GM18511 (cell line): ENCODE measurements around the gene ATXN7L1.
"Not testable (repeated sequence)": the region's sequence is repeated elsewhere in the genome, so short reads cannot be mapped to it uniquely, and the experiment has no call there.

Experiments used
- ATAC-seq: cut with Tn5 transposase; IDR thresholded peaks from one replicate; pipeline ENCODE4 v1.9.1; 2021; ENCODE audit warnings: mild to moderate bottlenecking, moderate library complexity; ENCODE audit not compliant: unreplicated experiment

ATXN7L1 gene

GRCh38 chr7:105622106-105622731 lies 254.2 kb downstream of the ATXN7L1 start:
- ATAC-seq, result no peak

DNA sequence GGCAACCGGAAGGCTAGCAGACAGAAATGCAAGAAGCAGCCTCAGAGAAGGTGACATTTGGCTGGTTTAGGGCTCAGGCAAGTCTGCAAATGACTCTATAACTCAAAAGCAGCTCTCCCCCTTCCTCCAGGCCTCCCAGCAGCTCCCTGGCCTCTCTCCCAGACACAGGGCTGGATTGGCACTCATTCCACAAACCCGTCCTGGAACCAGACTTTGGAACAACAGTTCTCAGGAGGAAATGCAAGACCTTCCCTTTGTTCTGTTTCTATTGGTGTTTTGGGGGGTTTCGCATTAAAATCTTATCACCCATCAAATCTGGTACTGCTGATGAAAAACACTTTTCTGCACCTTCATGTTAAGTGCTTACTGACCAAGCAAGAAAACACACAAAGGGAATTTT lies 254.8 kb downstream of the ATXN7L1 start:
- no peak for ATAC-seq

DNA sequence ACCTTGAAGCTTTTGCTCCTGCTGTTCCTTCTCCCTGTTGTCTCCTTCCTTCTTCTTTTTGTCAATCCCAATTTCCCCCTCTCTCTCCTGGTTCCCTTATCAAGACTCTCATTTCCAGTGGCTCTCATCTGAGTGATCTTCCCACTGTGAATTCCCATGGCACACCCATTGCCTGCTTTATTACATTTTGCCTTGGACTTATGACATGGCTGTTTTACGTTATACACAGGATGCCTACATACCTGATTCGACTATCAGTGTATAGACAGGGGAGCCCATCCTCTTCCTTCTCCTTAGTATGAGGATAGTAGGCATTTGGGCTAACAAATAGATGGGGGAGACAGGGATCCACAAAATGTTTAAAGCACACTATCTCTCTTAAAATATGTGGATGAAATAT lies 255.2 kb downstream of the ATXN7L1 start:
- no peak for ATAC-seq

GRCh38 chr7:105619590-105619989 lies 256.8 kb downstream of the ATXN7L1 start:
- ATAC-seq, result no peak

DNA sequence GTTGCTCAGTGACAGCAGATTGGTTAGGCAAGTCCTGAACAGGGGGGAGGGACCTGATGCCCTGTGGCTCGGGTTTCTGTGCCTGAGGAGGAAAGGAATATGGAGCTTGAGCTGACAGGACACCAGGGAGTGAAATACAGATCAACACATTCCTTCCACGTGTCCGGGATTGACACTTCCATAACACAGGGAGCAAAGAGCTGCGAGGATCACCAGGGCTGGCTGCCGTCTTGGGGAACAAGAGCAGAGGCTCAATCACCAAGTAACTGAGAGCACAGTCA lies 258.4 kb downstream of the ATXN7L1 start:
- no peak for ATAC-seq

- no peak for ATAC-seq
Observed at GRCh38 chr7:105617280-105618015, 259.0 kb downstream of the ATXN7L1 start.

DNA sequence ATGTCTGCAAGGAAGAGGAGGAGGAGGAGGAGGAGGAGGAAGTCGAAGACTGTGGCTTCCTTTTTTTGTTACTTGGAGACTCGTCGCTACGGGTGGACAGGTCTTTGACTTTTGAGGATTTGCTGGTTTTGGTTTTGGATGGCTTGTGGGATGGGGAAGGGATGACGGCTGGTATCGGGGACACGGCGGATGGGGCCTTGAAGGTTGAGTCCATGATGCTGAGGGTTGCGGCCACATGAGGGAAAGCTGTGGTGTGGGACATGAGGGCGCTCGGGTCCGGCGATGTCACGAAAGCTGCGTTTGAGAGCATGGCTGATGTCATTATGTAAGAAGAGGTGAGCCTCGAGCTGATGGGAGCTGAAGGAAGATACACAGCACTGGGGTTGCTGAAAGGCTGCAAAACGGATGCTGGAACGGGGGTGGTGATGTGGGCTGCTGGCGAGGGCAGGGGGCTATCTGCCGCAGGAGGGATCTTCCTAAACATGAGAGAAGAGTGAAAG lies 262.0 kb downstream of the ATXN7L1 start:
- no peak for ATAC-seq

DNA sequence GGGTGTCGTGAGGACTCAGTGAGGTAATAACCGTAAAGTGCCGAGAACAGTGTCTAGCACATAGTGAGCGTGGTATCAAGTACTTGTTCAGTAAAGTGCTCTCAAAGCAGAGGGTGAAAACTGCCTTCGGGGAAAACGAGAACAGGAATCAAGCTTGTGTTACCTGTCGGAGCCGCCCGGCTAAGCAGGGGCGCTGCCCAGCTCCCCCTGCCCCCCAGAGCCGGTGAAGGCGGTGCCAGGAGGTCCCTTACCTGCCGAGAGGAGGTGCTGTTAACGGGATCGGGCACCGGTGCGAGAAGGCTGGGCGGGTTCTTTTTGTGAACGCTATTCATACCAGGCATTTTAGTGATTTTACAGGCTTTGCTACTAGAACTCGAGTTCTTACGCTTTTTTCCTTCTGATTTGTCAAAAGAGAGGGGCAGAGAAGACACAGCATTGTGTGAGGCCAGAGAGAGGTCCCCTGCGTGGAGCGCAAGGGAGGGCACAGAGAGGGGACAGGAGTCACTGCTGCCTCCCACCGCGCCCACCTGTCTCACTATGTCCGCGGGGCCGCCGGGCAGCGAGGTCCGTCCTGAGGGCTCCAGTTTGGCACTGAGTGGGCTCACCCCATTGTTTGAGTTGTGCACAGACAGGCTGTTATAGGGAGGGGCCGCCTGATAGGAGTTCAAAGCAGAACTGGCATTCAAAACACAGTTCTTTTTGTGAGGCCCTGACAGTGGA lies 262.6 kb downstream of the ATXN7L1 start:
- ATAC-seq, result no peak

DNA sequence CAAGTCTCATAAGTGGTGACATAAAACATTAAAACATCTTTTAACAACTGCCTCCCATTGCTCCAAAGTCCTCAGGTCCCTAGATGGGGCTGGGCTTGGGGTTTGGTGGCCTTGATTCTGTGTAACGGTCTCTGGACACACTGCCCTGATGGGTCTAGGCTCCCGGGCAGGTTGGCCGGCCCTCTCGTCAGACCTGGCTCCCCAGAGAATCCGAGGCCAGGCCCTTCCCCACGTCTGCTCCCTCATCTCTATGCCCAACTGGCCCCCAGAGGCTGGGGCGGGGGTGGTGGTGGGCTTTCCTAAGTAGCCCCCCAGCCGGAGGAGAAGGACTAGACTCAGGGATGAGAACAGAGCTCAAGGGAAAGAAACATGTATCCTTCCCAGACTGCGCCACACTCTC lies 263.6 kb downstream of the ATXN7L1 start:
- ATAC-seq, result no peak

- no peak for ATAC-seq
Observed at GRCh38 chr7:105611856-105612775, 264.3 kb downstream of the ATXN7L1 start.

DNA sequence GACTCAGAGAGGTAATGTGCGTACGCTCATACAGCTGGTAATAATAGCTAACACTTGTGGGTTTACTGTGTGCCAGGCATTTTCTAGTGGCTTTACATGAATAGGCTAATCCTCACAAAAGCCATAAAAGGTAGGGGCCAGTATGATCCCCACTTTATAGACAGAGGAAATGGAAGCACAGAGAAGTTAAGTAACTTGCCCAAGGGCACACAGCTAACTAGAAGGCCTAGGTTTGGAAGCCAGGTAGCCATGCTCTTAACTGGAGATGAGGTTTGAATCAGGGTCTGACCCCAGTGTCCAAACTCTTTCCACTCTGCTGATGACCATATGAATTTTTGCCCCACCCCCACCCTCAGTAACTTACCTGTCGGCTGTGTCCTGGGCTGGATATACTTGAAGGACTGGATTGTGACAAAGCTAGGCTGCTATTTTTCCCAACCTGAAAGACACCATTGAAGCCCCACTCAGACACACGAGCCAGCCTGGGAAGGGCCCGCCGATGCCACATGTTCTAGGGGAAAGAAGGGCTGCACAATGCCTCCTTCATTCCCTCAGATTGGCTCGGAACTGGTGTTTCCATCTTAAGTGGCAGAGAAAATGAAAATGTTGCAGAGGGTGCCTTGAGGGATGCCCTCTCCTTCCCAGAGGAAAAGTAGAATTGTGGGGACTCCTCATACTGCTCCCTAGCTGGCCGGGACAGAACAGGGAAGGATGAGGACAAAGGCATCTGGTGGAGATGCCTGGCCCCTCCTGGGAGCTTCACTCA lies 266.1 kb downstream of the ATXN7L1 start:
- no peak for ATAC-seq

- ATAC-seq, result no peak
Observed at GRCh38 chr7:105602325-105603305, 273.8 kb downstream of the ATXN7L1 start.

DNA sequence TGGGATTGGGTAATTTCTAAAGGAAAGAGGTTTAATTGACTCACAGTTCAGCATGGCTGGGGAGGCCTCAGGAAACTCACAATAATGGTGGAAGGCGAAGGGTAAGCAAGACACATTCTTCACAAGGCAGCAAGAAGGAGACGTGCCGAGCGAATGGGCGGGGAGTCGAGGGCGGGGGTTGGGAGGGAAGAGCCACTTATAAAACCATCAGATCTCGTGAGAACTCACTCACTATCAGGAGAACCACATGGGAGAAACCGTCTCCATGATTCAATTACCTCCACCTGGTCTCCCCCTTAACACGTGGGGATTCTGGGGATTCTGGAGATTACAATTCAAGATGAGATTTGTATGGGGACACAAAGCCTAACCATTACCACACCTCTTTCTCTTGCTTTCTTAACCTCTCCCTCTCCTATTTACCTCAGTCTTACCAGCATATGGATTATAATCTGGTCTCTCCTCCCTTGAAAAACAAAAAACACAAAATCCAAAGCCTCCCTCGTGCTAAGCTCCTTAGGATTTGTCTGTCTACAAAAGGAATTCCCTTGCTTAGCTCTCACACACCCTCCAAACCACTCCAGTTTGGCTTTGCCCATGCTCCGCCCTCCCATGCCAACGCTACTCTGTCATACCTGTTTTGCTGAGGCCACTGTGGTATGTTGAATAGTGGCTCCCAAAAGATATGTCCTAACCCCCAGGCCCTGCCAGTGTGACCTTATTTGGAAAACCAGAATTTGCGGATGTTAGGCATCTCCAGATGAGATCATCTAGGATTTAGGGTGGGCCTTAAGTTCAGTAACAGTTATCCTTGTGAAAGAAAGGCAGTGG lies 275.5 kb downstream of the ATXN7L1 start:
- ATAC-seq, result no peak

- ATAC-seq, result no peak
Observed at GRCh38 chr7:105599551-105599950, 276.8 kb downstream of the ATXN7L1 start.

- not testable (repeated sequence) for ATAC-seq
Observed at GRCh38 chr7:105599080-105599479, 277.3 kb downstream of the ATXN7L1 start.

- ATAC-seq, result no peak
Observed at GRCh38 chr7:105596866-105597265, 279.5 kb downstream of the ATXN7L1 start.

GRCh38 chr7:105594034-105594433 lies 282.4 kb downstream of the ATXN7L1 start:
- ATAC-seq, result no peak

DNA sequence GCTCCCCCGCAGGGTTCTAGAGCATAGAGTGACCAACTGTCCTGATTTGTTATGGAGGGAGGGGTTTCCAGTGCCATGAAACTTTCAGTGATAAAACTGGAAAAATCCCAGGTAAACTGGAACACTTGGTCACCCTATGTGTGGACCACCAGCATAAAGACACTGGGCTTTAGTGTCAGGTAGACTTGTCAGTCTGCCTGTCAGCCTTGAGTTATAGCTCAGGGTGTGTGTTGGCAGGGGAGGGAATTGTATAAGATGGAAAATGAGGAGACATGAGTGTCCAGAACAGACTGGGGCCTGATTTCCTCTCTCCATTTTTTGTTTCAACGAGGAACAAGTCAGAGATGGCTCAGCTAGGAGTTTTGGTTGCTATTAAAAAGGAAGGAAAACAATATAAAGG lies 284.9 kb downstream of the ATXN7L1 start:
- ATAC-seq, result no peak
